Ascending aorta (tissue), 2 donors: ENCODE results near the gene TBC1D8. TPM values are rescaled to one million over a fixed set of nuclear protein-coding genes. Genes with fewer than 3 reads are reported as not detected.

ENCODE experiments used
- DNase-seq, 2 donors: peaks; one replicate each; pipeline ENCODE4 v3.0.0-alpha.2; 2019; ENCODE audit warnings: low spot score in 2 of 2
- H3K27ac ChIP-seq, 2 donors: fragments of 200-600 bp; sonication (generic); one replicate each; pipeline ENCODE4 v1.5.1; 2016 to 2017; ENCODE audit warnings: mild to moderate bottlenecking in 1 of 2
- H3K27me3 ChIP-seq: fragments of 200-600 bp; sonication (generic); one replicate; pipeline ENCODE4 v1.5.1; 2017
- H3K36me3 ChIP-seq, 2 donors: fragments of 200-600 bp; sonication (generic); one replicate each; pipeline ENCODE4 v1.5.1; 2016
- H3K4me1 ChIP-seq, 2 donors: fragments of 200-600 bp; sonication (generic); one replicate each; pipeline ENCODE4 v1.5.1; 2016 to 2017; ENCODE audit warnings: mild to moderate bottlenecking in 1 of 2
- H3K4me3 ChIP-seq, 2 donors: fragments of 200-600 bp; sonication (generic); one replicate each; pipeline ENCODE4 v1.5.1; 2016 to 2017; ENCODE audit warnings: mild to moderate bottlenecking in 1 of 2
- H3K9me3 ChIP-seq, 2 donors: fragments of 200-600 bp; sonication (generic); one replicate each; pipeline ENCODE4 v1.5.1; 2016
- intact Hi-C: fragments of 100-400 bp; cut with DNase I; formaldehyde crosslinking; loops from one replicate; pipeline ENCODE4 v1.15.1; 2023
- total RNA-seq: library from RNA; depleted of rRNA; stranded (reverse); fragments of >200 nt; gene quantifications from one replicate; pipeline ENCODE4 v1.1.0, GENCODE V29; 2016
- TF ChIP-seq, protein P1 (sequence below), 3 experiments: fragments of 200-600 bp in 2 of 3; fragments of 450-650 bp in 1 of 3; sonication (generic) in 2 of 3; IDR thresholded peaks; one replicate each; pipeline ENCODE4 v1.5.1; 2016 to 2019; ENCODE audit warnings: antibody characterized with exemption in 3 of 3, mild to moderate bottlenecking in 1 of 3, moderate library complexity in 1 of 3

Gene TBC1D8
- total RNA-seq, 1 donor from 2014 or later = 17.8 TPM

DNA sequence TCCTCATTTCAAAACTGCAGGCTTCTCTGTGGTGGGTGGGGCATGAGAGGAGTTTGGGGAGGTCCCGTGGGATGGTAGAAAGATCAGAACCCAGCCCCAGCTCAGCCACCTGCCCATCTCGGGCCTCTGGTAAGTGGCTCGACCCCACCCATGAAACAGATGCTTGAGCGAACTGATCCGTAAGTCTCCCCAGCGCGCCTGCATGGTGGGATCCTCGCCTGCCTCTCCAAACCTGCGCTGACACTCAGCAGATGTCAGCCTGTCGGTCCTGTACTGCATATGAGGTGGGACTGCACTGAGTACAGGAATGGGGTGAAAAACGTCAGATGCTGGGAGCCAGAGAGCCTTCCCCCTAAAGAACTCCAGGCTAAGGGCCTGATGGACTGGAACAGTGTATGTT lies 165.0 kb downstream of the TBC1D8 start:
- peak in 1 of 2 donors; percentile 56 for DNase-seq
- TF ChIP-seq, protein P1, sequence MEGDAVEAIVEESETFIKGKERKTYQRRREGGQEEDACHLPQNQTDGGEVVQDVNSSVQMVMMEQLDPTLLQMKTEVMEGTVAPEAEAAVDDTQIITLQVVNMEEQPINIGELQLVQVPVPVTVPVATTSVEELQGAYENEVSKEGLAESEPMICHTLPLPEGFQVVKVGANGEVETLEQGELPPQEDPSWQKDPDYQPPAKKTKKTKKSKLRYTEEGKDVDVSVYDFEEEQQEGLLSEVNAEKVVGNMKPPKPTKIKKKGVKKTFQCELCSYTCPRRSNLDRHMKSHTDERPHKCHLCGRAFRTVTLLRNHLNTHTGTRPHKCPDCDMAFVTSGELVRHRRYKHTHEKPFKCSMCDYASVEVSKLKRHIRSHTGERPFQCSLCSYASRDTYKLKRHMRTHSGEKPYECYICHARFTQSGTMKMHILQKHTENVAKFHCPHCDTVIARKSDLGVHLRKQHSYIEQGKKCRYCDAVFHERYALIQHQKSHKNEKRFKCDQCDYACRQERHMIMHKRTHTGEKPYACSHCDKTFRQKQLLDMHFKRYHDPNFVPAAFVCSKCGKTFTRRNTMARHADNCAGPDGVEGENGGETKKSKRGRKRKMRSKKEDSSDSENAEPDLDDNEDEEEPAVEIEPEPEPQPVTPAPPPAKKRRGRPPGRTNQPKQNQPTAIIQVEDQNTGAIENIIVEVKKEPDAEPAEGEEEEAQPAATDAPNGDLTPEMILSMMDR (IDR thresholded peaks at IDR 0.05) = no peak
- H3K9me3 ChIP-seq = no peaks in the 10 kb centered on the region

DNA sequence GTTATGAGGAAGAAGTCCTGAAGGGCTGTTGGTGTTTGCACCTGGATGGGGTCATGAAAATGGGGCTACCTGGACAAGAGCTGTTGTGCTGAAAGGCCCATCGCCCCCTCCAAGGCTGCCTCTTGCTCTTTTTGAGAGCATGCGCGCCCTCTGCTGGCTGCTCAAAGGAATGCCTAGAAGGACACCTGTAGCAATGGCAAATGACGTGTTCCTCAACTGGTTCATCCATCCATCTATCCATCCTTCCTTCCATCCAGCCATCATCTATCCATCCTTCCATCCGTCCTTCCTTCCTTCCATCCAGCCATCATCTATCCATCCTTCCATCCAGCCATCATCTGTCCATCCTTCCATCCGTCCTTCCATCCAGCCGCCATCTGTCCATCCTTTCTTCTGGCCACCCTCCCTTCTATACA lies 166.3 kb downstream of the TBC1D8 start:
- H3K27ac ChIP-seq = peak overlapping the region; percentile 51 to 74
- H3K9me3 ChIP-seq = no peaks in the 10 kb centered on the region
- no peak overlapping the region for H3K4me3 ChIP-seq
- no peaks in the 10 kb centered on the region for H3K27me3 ChIP-seq
- intact Hi-C loops = loop anchor here (1.0 to 2.0 kb wide), 4 partner anchors 26 to 378 kb away; no protein-coding TSS in a partner anchor
- peaks cover 3 to 16% of the 10 kb centered on the region in 2 donors for H3K36me3 ChIP-seq
- H3K4me1 ChIP-seq = peaks cover 5 to 12% of the 10 kb centered on the region in 2 donors
- peak in 1 of 2 donors; percentile 84 for DNase-seq
- TF ChIP-seq, protein P1 (IDR thresholded peaks at IDR 0.05) = peak; percentile 88 to 95 (median 90)

More for the DNA sequence above, 165.0 kb downstream of the TBC1D8 start:
- intact Hi-C loops = no loop called here
- Histone ChIP-seq H3K4me1 (peaks cover 5 to 12% of the 10 kb centered on the region in 2 donors), H3K27ac (no peak overlapping the region), H3K27me3 (no peaks in the 10 kb centered on the region), H3K4me3 (no peak overlapping the region), H3K36me3 (peaks cover 3 to 20% of the 10 kb centered on the region in 2 donors)

DNA sequence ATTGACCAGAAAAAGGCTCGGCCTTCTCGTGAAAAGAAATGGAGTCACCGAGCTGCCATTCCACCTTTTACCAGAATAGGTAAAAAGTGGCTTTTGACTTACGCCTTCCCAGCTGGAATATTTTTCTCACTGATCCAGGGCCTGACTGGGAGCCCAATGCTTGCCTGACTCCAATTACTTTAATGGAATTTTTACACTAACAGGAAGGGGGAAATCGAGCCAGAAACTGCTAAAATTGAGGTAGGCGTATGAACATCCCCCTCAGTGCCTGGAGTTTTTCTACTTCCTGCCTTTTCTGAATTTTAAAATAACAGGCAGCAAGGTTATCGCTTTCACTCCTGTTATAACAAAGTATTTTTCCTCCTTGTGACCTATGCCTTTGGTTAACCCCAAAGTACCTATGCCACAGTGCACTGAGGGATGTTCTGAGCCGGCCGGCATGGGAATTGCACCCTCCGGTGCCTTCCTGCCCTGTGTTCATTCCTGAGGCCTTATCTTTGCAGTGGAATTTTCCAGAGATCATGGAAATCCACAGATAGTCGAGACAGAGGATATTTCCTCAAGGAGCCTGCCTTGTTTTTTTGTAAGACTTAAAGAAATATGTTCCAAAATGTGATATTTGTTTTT lies 167.4 kb downstream of the TBC1D8 start:
- Histone ChIP-seq H3K36me3 (peaks cover 3 to 16% of the 10 kb centered on the region in 2 donors), H3K27me3 (no peaks in the 10 kb centered on the region), H3K4me1 (peaks cover 5 to 19% of the 10 kb centered on the region in 2 donors), H3K4me3 (no peak overlapping the region), H3K27ac (peak overlapping the region; percentile 51 to 74), H3K9me3 (no peaks in the 10 kb centered on the region)
- peak in 1 of 2 donors; percentile 33 for DNase-seq
- intact Hi-C loops = loop anchor here (2.0 kb wide), 2 partner anchors 25 to 165 kb away; no protein-coding TSS in a partner anchor
- TF ChIP-seq, protein P1 (IDR thresholded peaks at IDR 0.05) = no peak

DNA sequence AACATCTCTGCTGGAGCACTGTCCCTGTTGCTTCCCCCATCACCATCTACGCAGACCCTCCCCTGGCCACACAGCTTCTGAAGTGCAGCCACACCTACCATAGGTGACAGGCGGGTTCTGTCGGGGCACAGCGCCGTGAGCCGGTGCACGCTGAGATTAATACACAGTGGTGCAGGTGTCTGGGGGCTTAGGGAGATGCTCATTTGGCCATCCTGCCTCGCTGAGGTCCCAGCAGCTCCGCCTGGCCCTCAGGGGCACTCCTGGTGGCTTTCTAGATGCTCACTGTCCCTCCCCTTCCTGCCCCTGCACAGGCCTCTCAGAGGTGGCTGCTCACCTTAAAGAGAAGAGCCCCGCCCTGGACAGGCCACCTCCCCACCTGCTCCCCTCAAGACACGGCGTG lies 168.0 kb downstream of the TBC1D8 start:
- TF ChIP-seq, protein P1 (IDR thresholded peaks at IDR 0.05) = no peak
- Histone ChIP-seq H3K9me3 (no peaks in the 10 kb centered on the region), H3K4me1 (peaks cover 5 to 20% of the 10 kb centered on the region in 2 donors), H3K27ac (peak overlapping the region; percentile 51 to 74), H3K4me3 (no peak overlapping the region), H3K27me3 (no peaks in the 10 kb centered on the region), H3K36me3 (peaks cover 3 to 15% of the 10 kb centered on the region in 2 donors)
- no peak for DNase-seq
- intact Hi-C loops = no loop called here

DNA sequence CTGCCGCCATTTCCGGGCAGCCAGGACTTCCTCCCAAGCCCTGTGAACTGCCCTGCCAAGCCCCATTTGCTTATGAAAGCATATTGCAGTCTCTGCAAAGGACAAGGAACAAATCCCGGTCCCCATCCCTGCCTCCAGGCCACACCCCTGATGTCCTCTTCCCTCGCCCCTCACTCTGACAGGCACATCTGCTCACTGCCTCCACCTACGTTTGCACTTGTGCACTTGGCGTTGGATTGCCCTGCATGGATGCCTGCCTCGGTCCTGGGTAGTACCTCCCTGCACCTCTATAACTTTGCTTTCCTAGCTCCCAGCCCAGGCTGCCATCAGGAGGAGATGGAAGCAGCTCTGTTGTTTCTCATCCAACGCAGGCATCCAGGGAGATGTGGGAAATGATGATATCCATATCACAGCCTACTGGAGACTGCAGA lies 168.7 kb downstream of the TBC1D8 start:
- H3K27me3 ChIP-seq = no peaks in the 10 kb centered on the region
- H3K4me3 ChIP-seq = no peak overlapping the region
- TF ChIP-seq, protein P1 (IDR thresholded peaks at IDR 0.05) = no peak
- intact Hi-C loops = no loop called here
- H3K4me1 ChIP-seq = peaks cover 5 to 24% of the 10 kb centered on the region in 2 donors
- no peaks in the 10 kb centered on the region for H3K9me3 ChIP-seq
- DNase-seq = no peak
- peak overlapping the region in 1 of 2 donors; percentile 74 for H3K27ac ChIP-seq
- H3K36me3 ChIP-seq = peaks cover 3 to 12% of the 10 kb centered on the region in 2 donors
